Activated naive CD4-positive, alpha-beta T cell treated with anti-CD3 and anti-CD28 coated beads for 36 hours (primary cell): ENCODE results near the gene PPP2R1B. TPM values are rescaled to one million over a fixed set of nuclear protein-coding genes. Genes with fewer than 3 reads are reported as not detected.

ENCODE experiments used
- CTCF ChIA-PET: fragments of 350-600 bp; sonication (Branson Sonifier 250); formaldehyde crosslinking; loops from one replicate; lab custom pipeline; 2021; ENCODE audit warnings: antibody characterized with exemption; lab: Charles Lee
- DNase-seq: peaks from one replicate; pipeline ENCODE4 v3.0.0-alpha.2; 2020
- H3K27ac Mint-ChIP-seq: one replicate; pipeline ENCODE4 v1.8.0; 2021; ENCODE audit warnings: mild to moderate bottlenecking, mixed read lengths
- H3K27me3 Mint-ChIP-seq: one replicate; pipeline ENCODE4 v1.8.0; 2021; ENCODE audit warnings: low read depth, mixed read lengths
- H3K36me3 Mint-ChIP-seq: one replicate; pipeline ENCODE4 v1.8.0; 2021; ENCODE audit warnings: low read depth, mixed read lengths
- H3K4me1 Mint-ChIP-seq: one replicate; pipeline ENCODE4 v1.8.0; 2021; ENCODE audit warnings: low read depth, mixed read lengths
- H3K4me3 Mint-ChIP-seq: one replicate; pipeline ENCODE4 v1.8.0; 2021; ENCODE audit warnings: mild to moderate bottlenecking, moderate library complexity, mixed read lengths
- H3K9me3 Mint-ChIP-seq: one replicate; pipeline ENCODE4 v1.8.0; 2021; ENCODE audit warnings: mixed read lengths
- intact Hi-C: fragments of 100-400 bp; cut with micrococcal nuclease; formaldehyde crosslinking; loops from one replicate; pipeline ENCODE4 v1.15.1; 2023
- total RNA-seq, 2 experiments: library from RNA; stranded (reverse); gene quantifications; one replicate each; pipeline ENCODE4 v1.2.3, GENCODE V29; 2021

The PPP2R1B gene
- total RNA-seq, 2 experiments from 2014 or later, result 36.7 to 43.8 TPM

DNA sequence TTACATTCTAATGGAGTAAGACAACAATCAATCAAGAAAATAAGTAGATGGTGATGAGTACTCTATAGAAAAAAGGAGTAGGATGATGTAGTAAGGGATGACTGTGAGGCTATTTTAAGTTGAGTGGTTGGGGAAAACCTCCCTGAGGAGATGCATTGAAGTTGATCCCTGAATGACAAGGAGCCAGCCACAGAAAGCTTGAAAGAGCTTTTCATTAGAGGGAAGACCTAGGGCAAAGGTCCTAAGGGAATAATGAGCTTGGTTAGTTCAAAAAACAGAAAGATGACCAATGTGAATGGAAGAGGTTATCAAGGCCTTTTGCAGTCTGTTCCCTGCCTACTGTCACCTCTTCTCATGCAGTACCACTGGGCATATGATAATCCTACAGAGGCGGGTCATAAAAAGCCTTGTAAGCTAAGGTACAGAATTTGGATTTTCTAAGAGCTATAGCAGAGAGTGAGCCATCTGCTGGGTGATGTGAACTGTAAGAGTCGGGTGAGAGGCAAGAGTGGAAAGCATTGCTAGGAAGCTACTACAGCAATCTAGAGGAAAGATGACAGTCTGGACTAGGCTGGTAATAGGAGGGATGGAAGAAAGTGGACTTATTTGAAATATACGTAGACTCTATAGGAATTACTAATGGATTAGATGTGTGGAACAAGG, 3.1 kb downstream of the PPP2R1B start:
- Mint-ChIP-seq H3K4me1 (peaks cover 33% of the 10 kb centered on the region), H3K9me3 (no peaks in the 10 kb centered on the region), H3K27ac (no peak overlapping the region), H3K36me3 (peaks cover 54% of the 10 kb centered on the region), H3K27me3 (no peaks in the 10 kb centered on the region), H3K4me3 (no peak overlapping the region)
- intact Hi-C loops, result loop anchor here (1.0 to 10.0 kb wide), 2 partner anchors 108 to 262 kb away; partner anchors contain the start of genes ALG9 and DLAT
- DNase-seq, result no peak
- CTCF ChIA-PET, result interaction anchor here (0.8 to 3.3 kb wide), 5 partner anchors 10 to 334 kb away, joined by 3 to 16 read pairs (median 5); no protein-coding TSS in a partner anchor

- H3K27ac Mint-ChIP-seq, result no peak overlapping the region
- peaks cover 33% of the 10 kb centered on the region for H3K4me1 Mint-ChIP-seq
- H3K4me3 Mint-ChIP-seq, result no peak overlapping the region
- no peak for DNase-seq
- intact Hi-C loops, result loop anchor here (10.0 kb wide), 1 partner anchor 262 kb away; the partner anchor contains the start of gene DLAT
- H3K9me3 Mint-ChIP-seq, result no peaks in the 10 kb centered on the region
- H3K36me3 Mint-ChIP-seq, result peaks cover 56% of the 10 kb centered on the region
- CTCF ChIA-PET, result interaction anchor here (0.8 to 3.3 kb wide), 4 partner anchors 11 to 333 kb away, joined by 3 to 16 read pairs (median 4); no protein-coding TSS in a partner anchor
- no peaks in the 10 kb centered on the region for H3K27me3 Mint-ChIP-seq
These were observed 3.7 kb downstream of the PPP2R1B start for GRCh38 chr11:111762526-111762925.

DNA sequence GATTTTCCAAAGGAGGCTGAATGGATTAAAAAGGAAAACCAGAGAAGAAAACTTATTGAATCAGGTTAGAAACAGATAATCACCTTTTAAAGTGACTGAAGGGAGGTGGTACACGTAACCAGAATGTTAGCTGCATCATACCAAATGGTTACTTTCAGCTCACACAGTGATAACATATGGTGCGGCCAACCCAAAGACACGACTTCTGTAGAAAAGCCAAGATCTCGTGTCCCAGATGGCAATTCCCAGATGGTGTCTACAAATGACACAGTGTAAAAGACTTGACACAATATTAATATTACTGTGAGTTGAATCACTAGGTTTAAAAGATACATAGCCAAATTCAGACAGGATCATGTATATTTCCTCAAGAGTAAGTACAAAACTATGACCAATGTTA, 5.2 kb downstream of the PPP2R1B start:
- CTCF ChIA-PET, result interaction anchor here (0.6 to 3.3 kb wide), 5 partner anchors 14 to 314 kb away, joined by 3 to 16 read pairs (median 3); no protein-coding TSS in a partner anchor
- H3K27me3 Mint-ChIP-seq, result no peaks in the 10 kb centered on the region
- no peaks in the 10 kb centered on the region for H3K9me3 Mint-ChIP-seq
- H3K27ac Mint-ChIP-seq, result no peak overlapping the region
- intact Hi-C loops, result loop anchor here (10.0 kb wide), 1 partner anchor 264 kb away; the partner anchor contains the start of gene DLAT
- no peak overlapping the region for H3K4me3 Mint-ChIP-seq
- peaks cover 25% of the 10 kb centered on the region for H3K4me1 Mint-ChIP-seq
- peaks cover 61% of the 10 kb centered on the region for H3K36me3 Mint-ChIP-seq
- no peak for DNase-seq

DNA sequence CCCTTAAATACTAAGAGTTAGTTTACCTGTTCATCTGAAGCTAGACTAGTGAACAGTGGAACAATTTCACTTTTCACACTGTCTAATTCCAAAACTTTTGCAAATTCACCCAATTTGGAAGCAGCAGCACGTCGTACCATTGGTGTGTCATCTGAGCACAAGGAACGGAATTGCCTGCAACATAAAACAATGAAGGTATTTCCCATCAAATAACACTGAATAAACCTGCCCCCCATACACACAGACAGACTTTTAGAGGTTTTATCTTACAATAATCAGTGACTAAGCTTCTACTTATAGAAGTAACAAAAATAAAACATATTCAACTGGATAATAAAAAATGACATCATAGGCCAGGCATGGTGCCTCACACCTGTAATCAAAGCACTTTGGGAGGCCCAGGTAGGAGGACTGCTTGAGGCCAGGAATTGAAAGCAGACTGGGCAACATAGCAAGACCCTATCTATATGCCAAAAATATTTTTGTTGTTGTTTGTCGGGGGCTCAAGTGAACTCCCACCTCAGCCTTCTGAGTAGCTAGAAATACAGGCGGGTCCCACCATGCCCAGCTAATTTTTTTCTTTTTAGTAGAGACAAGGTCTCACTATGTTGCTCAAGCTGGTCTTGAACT, 6.3 kb downstream of the PPP2R1B start:
- peaks cover 21% of the 10 kb centered on the region for H3K4me1 Mint-ChIP-seq
- intact Hi-C loops, result loop anchor here (10.0 kb wide), 1 partner anchor 265 kb away; the partner anchor contains the start of gene DLAT
- no peak overlapping the region for H3K27ac Mint-ChIP-seq
- no peak overlapping the region for H3K4me3 Mint-ChIP-seq
- H3K36me3 Mint-ChIP-seq, result peaks cover 57% of the 10 kb centered on the region
- CTCF ChIA-PET, result interaction anchor here (0.6 to 1.6 kb wide), 3 partner anchors 111 to 1234 kb away, joined by 3 read pairs; no protein-coding TSS in a partner anchor
- H3K9me3 Mint-ChIP-seq, result no peaks in the 10 kb centered on the region
- no peak for DNase-seq
- H3K27me3 Mint-ChIP-seq, result no peaks in the 10 kb centered on the region

DNA sequence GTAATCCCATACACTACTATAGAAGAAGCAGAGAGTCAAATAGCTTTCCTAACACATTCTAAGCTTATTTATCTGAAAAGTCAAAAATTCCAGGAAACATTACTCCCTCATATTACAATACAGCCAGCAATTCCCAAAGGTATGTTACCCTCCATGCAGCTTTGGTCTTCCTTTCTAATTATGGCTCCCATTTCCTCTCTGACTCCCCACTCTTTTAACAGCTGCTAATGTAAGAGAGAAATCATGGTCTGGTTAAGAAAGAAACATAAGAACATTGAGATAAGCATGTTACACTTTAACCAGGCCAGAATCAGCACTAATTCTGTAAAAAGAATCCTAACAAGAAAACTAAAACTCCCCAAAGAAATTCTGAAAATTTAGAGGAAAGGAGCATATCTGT, 6.8 kb downstream of the PPP2R1B start:
- H3K36me3 Mint-ChIP-seq, result peaks cover 52% of the 10 kb centered on the region
- CTCF ChIA-PET, result interaction anchor here (0.6 to 1.6 kb wide), 2 partner anchors 68 to 111 kb away, joined by 3 read pairs; no protein-coding TSS in a partner anchor

DNA sequence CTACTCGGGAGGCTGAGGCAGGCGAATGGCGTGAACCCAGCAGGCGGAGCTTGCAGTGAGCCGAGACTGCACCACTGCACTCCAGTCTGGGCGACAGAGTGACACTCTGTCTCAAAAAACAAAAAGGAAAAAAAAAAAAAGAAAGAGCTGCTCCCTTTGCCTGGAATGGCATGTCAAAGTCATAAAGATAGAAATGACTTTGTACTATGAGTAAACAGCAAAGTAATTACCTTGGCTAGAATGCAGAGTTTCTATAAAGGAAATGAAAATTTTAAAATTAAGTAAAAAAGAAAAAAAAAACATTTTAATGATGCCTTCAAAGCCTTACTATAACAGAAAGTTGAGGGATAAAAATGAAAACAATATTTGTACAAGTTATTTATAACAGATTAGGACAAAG, 10.1 kb downstream of the PPP2R1B start:
- intact Hi-C loops, result no loop called here
- H3K9me3 Mint-ChIP-seq, result no peaks in the 10 kb centered on the region
- H3K36me3 Mint-ChIP-seq, result peaks cover 40% of the 10 kb centered on the region
- no peaks in the 10 kb centered on the region for H3K4me1 Mint-ChIP-seq
- H3K27me3 Mint-ChIP-seq, result no peaks in the 10 kb centered on the region
- CTCF ChIA-PET, result interaction anchor here (0.7 kb wide), 1 partner anchor 301 kb away, joined by 3 read pairs; no protein-coding TSS in a partner anchor
- DNase-seq, result no peak
- no peak overlapping the region for H3K4me3 Mint-ChIP-seq
- no peak overlapping the region for H3K27ac Mint-ChIP-seq

More for the DNA sequence above, 6.8 kb downstream of the PPP2R1B start:
- no peak overlapping the region for H3K4me3 Mint-ChIP-seq
- no peak overlapping the region for H3K27ac Mint-ChIP-seq
- H3K27me3 Mint-ChIP-seq, result no peaks in the 10 kb centered on the region
- DNase-seq, result no peak
- no peaks in the 10 kb centered on the region for H3K9me3 Mint-ChIP-seq
- intact Hi-C loops, result no loop called here
- peaks cover 16% of the 10 kb centered on the region for H3K4me1 Mint-ChIP-seq

DNA sequence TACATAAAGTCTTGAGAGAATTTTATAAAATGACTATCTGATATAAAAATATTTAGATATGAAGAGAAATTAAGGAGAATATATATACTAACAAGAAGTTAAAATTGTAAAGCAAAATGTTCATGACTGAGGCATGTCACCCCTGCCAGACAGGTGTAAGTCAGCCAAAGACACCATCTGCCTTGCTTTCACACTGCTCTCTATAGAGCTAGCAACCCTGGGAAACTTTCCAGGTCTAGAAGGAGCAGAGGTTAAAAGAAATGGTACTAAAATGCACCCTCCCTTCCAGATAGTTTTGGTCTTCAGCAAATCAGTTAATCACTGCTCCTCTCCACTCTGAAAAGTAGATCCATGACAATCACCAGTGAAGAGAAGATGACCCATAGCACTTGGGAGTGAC, 16.5 kb downstream of the PPP2R1B start:
- Mint-ChIP-seq H3K27ac (no peak overlapping the region), H3K27me3 (no peaks in the 10 kb centered on the region), H3K36me3 (peaks cover 49% of the 10 kb centered on the region), H3K9me3 (peaks cover 2% of the 10 kb centered on the region), H3K4me3 (no peak overlapping the region), H3K4me1 (no peaks in the 10 kb centered on the region)
- intact Hi-C loops, result no loop called here
- DNase-seq, result no peak
- CTCF ChIA-PET, result no interaction called here

GRCh38 chr11:111748035-111748804, 18.0 kb downstream of the PPP2R1B start:
- Mint-ChIP-seq H3K27me3 (no peaks in the 10 kb centered on the region), H3K9me3 (peaks cover 2% of the 10 kb centered on the region), H3K4me3 (no peak overlapping the region), H3K36me3 (peaks cover 49% of the 10 kb centered on the region), H3K27ac (no peak overlapping the region), H3K4me1 (no peaks in the 10 kb centered on the region)
- intact Hi-C loops, result no loop called here
- DNase-seq, result no peak
- CTCF ChIA-PET, result no interaction called here

- no peak for DNase-seq
- H3K36me3 Mint-ChIP-seq, result peaks cover 50% of the 10 kb centered on the region
- CTCF ChIA-PET, result interaction anchor here (0.8 kb wide), 1 partner anchor 32 kb away, joined by 3 read pairs; no protein-coding TSS in a partner anchor
- intact Hi-C loops, result no loop called here
- no peaks in the 10 kb centered on the region for H3K4me1 Mint-ChIP-seq
- no peak overlapping the region for H3K4me3 Mint-ChIP-seq
- H3K27ac Mint-ChIP-seq, result no peak overlapping the region
- H3K9me3 Mint-ChIP-seq, result peaks cover 2% of the 10 kb centered on the region
- no peaks in the 10 kb centered on the region for H3K27me3 Mint-ChIP-seq
These were observed 20.3 kb downstream of the PPP2R1B start for GRCh38 chr11:111745719-111746504.

- Mint-ChIP-seq H3K27ac (no peak overlapping the region), H3K4me3 (no peak overlapping the region), H3K27me3 (no peaks in the 10 kb centered on the region), H3K4me1 (no peaks in the 10 kb centered on the region), H3K36me3 (peaks cover 44% of the 10 kb centered on the region), H3K9me3 (peaks cover 2% of the 10 kb centered on the region)
- CTCF ChIA-PET, result interaction anchor here (1.0 kb wide), 1 partner anchor 98 kb away, joined by 3 read pairs; no protein-coding TSS in a partner anchor
- intact Hi-C loops, result no loop called here
- DNase-seq, result no peak
These were observed 22.5 kb downstream of the PPP2R1B start for GRCh38 chr11:111743700-111744099.

DNA sequence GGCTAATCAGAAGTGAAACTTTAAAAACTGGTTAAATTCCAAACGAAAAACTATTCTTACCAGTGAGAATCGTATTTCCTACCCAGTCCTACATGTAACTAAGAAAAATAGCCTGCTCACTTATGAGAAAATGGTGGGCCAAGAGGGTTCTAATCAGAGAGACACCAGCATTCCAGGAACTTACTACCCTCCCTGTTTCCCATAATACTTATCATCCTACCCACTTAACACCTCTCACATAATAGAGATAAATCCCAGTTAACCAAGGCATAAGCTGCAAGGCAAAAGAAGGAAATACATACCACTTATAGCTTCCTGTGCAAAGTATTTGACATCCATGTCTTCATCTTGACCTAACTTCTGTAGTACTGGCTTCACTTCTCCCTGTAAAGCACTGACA, 24.4 kb downstream of the PPP2R1B start:
- Mint-ChIP-seq H3K4me3 (no peak overlapping the region), H3K4me1 (peaks cover 3% of the 10 kb centered on the region), H3K36me3 (peaks cover 34% of the 10 kb centered on the region), H3K27me3 (no peaks in the 10 kb centered on the region), H3K9me3 (peaks cover under 1% of the 10 kb centered on the region), H3K27ac (no peak overlapping the region)
- DNase-seq, result no peak
- intact Hi-C loops, result no loop called here
- CTCF ChIA-PET, result no interaction called here
